Retina (tissue), 1 donor: Measurements from ENCODE around the gene RBBP8NL.
A peak's percentile ranks its signal among the peaks of the same experiment; 100 is the strongest.

Experiments used
- DNase-seq: peaks from one replicate; pipeline ENCODE4 v3.0.0-alpha.2; 2016

RBBP8NL gene

GRCh38 chr20:62405981-62406513, 21.3 kb downstream of the RBBP8NL start:
- DNase-seq: no peak

GRCh38 chr20:62405108-62405980, 22.0 kb downstream of the RBBP8NL start:
- peak; percentile 60 for DNase-seq

GRCh38 chr20:62404761-62405107, 22.6 kb downstream of the RBBP8NL start:
- no peak for DNase-seq

- no peak for DNase-seq
These were observed 23.1 kb downstream of the RBBP8NL start for GRCh38 chr20:62404112-62404665.

- DNase-seq: no peak
These were observed 24.0 kb downstream of the RBBP8NL start for GRCh38 chr20:62403331-62403730.

- DNase-seq: no peak
These were observed 24.7 kb downstream of the RBBP8NL start for GRCh38 chr20:62402456-62403150.

GRCh38 chr20:62401331-62401779, 26.0 kb downstream of the RBBP8NL start:
- no peak for DNase-seq

GRCh38 chr20:62400541-62400940, 26.8 kb downstream of the RBBP8NL start:
- DNase-seq: no peak

GRCh38 chr20:62400021-62400420, 27.3 kb downstream of the RBBP8NL start:
- no peak for DNase-seq

GRCh38 chr20:62398120-62398821, 29.1 kb downstream of the RBBP8NL start:
- no peak for DNase-seq

GRCh38 chr20:62396367-62397239, 30.7 kb downstream of the RBBP8NL start:
- DNase-seq: no peak

GRCh38 chr20:62395311-62396242, 31.8 kb downstream of the RBBP8NL start:
- DNase-seq: no peak

- DNase-seq: no peak
These were observed 32.8 kb downstream of the RBBP8NL start for GRCh38 chr20:62394248-62395245.

GRCh38 chr20:62393830-62394229, 33.5 kb downstream of the RBBP8NL start:
- no peak for DNase-seq

GRCh38 chr20:62393335-62393665, 34.0 kb downstream of the RBBP8NL start:
- DNase-seq: no peak

- DNase-seq: no peak
These were observed 34.6 kb downstream of the RBBP8NL start for GRCh38 chr20:62392621-62393334.

- no peak for DNase-seq
These were observed 35.3 kb downstream of the RBBP8NL start for GRCh38 chr20:62392077-62392418.

- DNase-seq: no peak
These were observed 35.9 kb downstream of the RBBP8NL start for GRCh38 chr20:62391165-62392076.
